K562 (cell line): ENCODE data around the gene UTP25. TPM values are rescaled to one million over a fixed set of nuclear protein-coding genes. Genes with fewer than 3 reads are reported as not detected.
A peak's percentile ranks its signal among the peaks of the same experiment; 100 is the strongest.

ENCODE experiments used
- ATAC-seq: fragments of 200-7000 bp; cut with Tn5 transposase; 3 replicates; pipeline ENCODE4 v1.9.1; 2020; ENCODE audit warnings: moderate library complexity
- BruUV-seq: library from RNA; stranded (reverse); fragments of 400-500 nt; replicated peaks from 2 replicates; lab custom pipeline; 2021; lab: Mats Ljungman, UMichigan
- CTCF ChIA-PET: fragments of 300-600 bp; formaldehyde crosslinking; extraction: SDS; loops from one replicate; lab custom pipeline; 2021; ENCODE audit warnings: low intra/inter-chr PET ratio; lab: Yijun Ruan, JAX
- POLR2A ChIA-PET: fragments of 300-600, 350-650 bp; sonication (Branson Sonifier 250); formaldehyde crosslinking; extraction: SDS; loops from one replicate; lab custom pipeline; 2021; ENCODE audit warnings: antibody characterized with exemption, inconsistent platforms; lab: Yijun Ruan, JAX
- DNase-seq, 4 experiments: peaks; one replicate each; pipeline versions ENCODE4 v3.0.0 to v3.0.0-alpha.2; 2011 to 2018; ENCODE audit warnings: low spot score in 3 of 4, mixed read lengths in 3 of 4; ENCODE audit errors: extremely low read depth in 1 of 4
- FAIRE-seq: peaks from 2 replicates; lab custom pipeline; 2011; peaks lifted over from hg19 to GRCh38; lab: Jason Lieb, UNC
- H2AFZ ChIP-seq: 2 replicates; pipeline ENCODE4 v1.6.0; 2011; ENCODE audit warnings: low read depth, low read length, control low read depth, inconsistent platforms
- H3K27ac ChIP-seq: fragments of 200-600 bp; 3 replicates; pipeline ENCODE4 v1.8.0; 2011; ENCODE audit warnings: low read depth, mild to moderate bottlenecking, control low read depth, inconsistent platforms, low read length, moderate library complexity, mixed read lengths; ENCODE audit errors: extremely low read depth
- H3K27me3 ChIP-seq, 2 experiments: fragments of 300-600 bp in 1 of 2; 2 replicates in 1 of 2; 3 replicates in 1 of 2; pipeline versions ENCODE4 v1.6.0 to v1.8.0; 2011; ENCODE audit warnings: inconsistent platforms in 2 of 2, low read length in 2 of 2, mild to moderate bottlenecking in 1 of 2, mixed read lengths in 1 of 2, moderate library complexity in 1 of 2; ENCODE audit not compliant: control insufficient read depth in 2 of 2, insufficient read depth in 2 of 2
- H3K36me3 ChIP-seq: fragments of 300-600 bp; 3 replicates; pipeline ENCODE4 v1.8.0; 2011; ENCODE audit warnings: mild to moderate bottlenecking, low read length, inconsistent platforms; ENCODE audit not compliant: control insufficient read depth, insufficient read depth
- H3K4me1 ChIP-seq, 2 experiments: fragments of 200-600 bp in 1 of 2; replicated peaks in 1 of 2; 2 replicates in 1 of 2; 3 replicates in 1 of 2; pipeline versions ENCODE4 v1.5.1 to v1.8.0; 2011; ENCODE audit warnings: inconsistent platforms in 2 of 2, low read length in 2 of 2, mild to moderate bottlenecking in 1 of 2, mixed read lengths in 1 of 2, moderate library complexity in 1 of 2; ENCODE audit not compliant: control insufficient read depth in 2 of 2, insufficient read depth in 2 of 2
- H3K4me2 ChIP-seq: 2 replicates; pipeline ENCODE4 v1.6.1; 2011; ENCODE audit warnings: low read length, control low read depth, inconsistent platforms, mixed read lengths; ENCODE audit not compliant: insufficient read depth
- H3K4me3 ChIP-seq: fragments of 200-600 bp; sonication (generic), shearing (Covaris generic); 2 replicates; pipeline ENCODE4 v1.5.1; 2016; ENCODE audit warnings: control low read depth, inconsistent platforms
- H3K79me2 ChIP-seq: fragments of 200-600 bp; 3 replicates; pipeline ENCODE4 v1.8.0; 2011; ENCODE audit warnings: low read length, inconsistent platforms; ENCODE audit not compliant: control insufficient read depth, insufficient read depth
- H3K9ac ChIP-seq, 2 experiments: 2 replicates each; pipeline versions ENCODE4 v1.6.0 to v1.6.1; 2011; ENCODE audit warnings: low read depth in 2 of 2, low read length in 2 of 2, control low read depth in 1 of 2, inconsistent platforms in 1 of 2, mild to moderate bottlenecking in 1 of 2, mixed read lengths in 1 of 2; ENCODE audit not compliant: insufficient read depth in 1 of 2
- H3K9me1 ChIP-seq: one replicate; pipeline ENCODE4 v1.6.0; 2011; ENCODE audit warnings: inconsistent platforms, mild to moderate bottlenecking, low read length, moderate library complexity; ENCODE audit not compliant: control insufficient read depth, insufficient read depth
- H3K9me3 ChIP-seq: replicated peaks from 2 replicates; pipeline ENCODE4 v1.5.1; 2011; ENCODE audit warnings: low read depth, low read length, inconsistent platforms; ENCODE audit not compliant: control insufficient read depth, insufficient read depth
- H4K20me1 ChIP-seq: replicated peaks from 2 replicates; pipeline ENCODE4 v1.6.1; 2011; ENCODE audit warnings: low read length, inconsistent platforms, mixed read lengths; ENCODE audit not compliant: control insufficient read depth, insufficient read depth
- CBFA2T3 ChIP-seq: fragments of 450-650 bp; IDR thresholded peaks from 2 replicates; pipeline ENCODE4 v1.6.1; 2017
- CTCF ChIP-seq, 3 experiments: IDR thresholded peaks in 2 of 3; conservative IDR thresholded peaks in 1 of 3; 2 replicates each; pipeline ENCODE4 v1.5.1; 2011 to 2012; ENCODE audit warnings: low read length in 3 of 3, mild to moderate bottlenecking in 3 of 3, control low read depth in 2 of 3, improper control_type of control experiment in 1 of 3, inconsistent platforms in 1 of 3, low read depth in 1 of 3, mixed read lengths in 1 of 3, moderate library complexity in 1 of 3; ENCODE audit not compliant: insufficient read depth in 2 of 3
- ERF ChIP-seq: fragments of 450-650 bp; formaldehyde crosslinking; IDR thresholded peaks from 2 replicates; pipeline ENCODE4 v1.4.0; 2020; ENCODE audit warnings: mild to moderate bottlenecking, mixed read lengths
- FOXJ2 ChIP-seq: fragments of 200-800 bp; sonication (Bioruptor generic); IDR thresholded peaks from 2 replicates; pipeline ENCODE4 v1.6.1; 2016; ENCODE audit warnings: missing genetic modification characterization, missing compliant biosample characterization
- HDAC6 ChIP-seq: IDR thresholded peaks from 2 replicates; pipeline ENCODE4 v1.6.1; 2012; ENCODE audit warnings: low read depth, mild to moderate bottlenecking, control low read depth, inconsistent platforms, low read length, moderate library complexity
- KLF1 ChIP-seq: fragments of 450-650 bp; IDR thresholded peaks from 2 replicates; pipeline ENCODE4 v1.6.1; 2016; ENCODE audit warnings: missing genetic modification characterization, missing compliant biosample characterization
- NFIC ChIP-seq: fragments of 450-650 bp; IDR thresholded peaks from 2 replicates; pipeline ENCODE4 v1.6.1; 2017; ENCODE audit warnings: mild to moderate bottlenecking, inconsistent platforms
- TAF7 ChIP-seq: fragments of 450-650 bp; IDR thresholded peaks from 2 replicates; pipeline ENCODE4 v1.6.1; 2016; ENCODE audit warnings: missing genetic modification characterization, missing compliant biosample characterization
- TCF7L2 ChIP-seq: fragments of 150-350 bp; IDR thresholded peaks from 2 replicates; pipeline ENCODE4 v1.6.1; 2016; ENCODE audit warnings: low read depth, mild to moderate bottlenecking, low read length, moderate library complexity
- WGBS: fragments of 100-300 bp; shearing (Covaris generic); methylation state at CpG from one replicate; pipeline ENCODE4 v1.1.6; 2016; ENCODE audit warnings: low coverage, mixed read lengths; ENCODE audit not compliant: insufficient coverage; ENCODE audit errors: missing lambda C conversion rate; 5-methylcytosine and 5-hydroxymethylcytosine counted together
- in situ Hi-C: fragments of 300-500 bp; cut with MboI; formaldehyde crosslinking; loops from 4 replicates; pipeline ENCODE4 v1.15.0; 2018; ENCODE audit warnings: inconsistent platforms, mixed read lengths
- intact Hi-C: fragments of 100-400 bp; cut with micrococcal nuclease; formaldehyde crosslinking; loops from 2 replicates; pipeline ENCODE4 v1.14.2; 2022
- polyA plus RNA-seq, 8 experiments: library from polyadenylated mRNA; depleted of rRNA in 4 of 8; stranded (reverse) in 5 of 8; unstranded in 3 of 8; fragments of >200 nt; fragmentation: Nextera tagmentation in 2 of 8; fragmentation: Illumina TruSeq in 1 of 8; extraction: Ambion mirVana in 2 of 8; extraction: Trizol in 1 of 8; gene quantifications; 2 replicates each; pipeline versions ENCODE4 v1.2.1 to v1.2.3, GENCODE V29; 2011 to 2014; ENCODE audit warnings: inconsistent platforms in 1 of 8, missing spikeins in 1 of 8
- total RNA-seq, 7 experiments: library from RNA; depleted of rRNA in 6 of 7; stranded (reverse); fragments of >200 nt in 6 of 7; fragmentation: Illumina TruSeq in 2 of 7; extraction: Trizol in 2 of 7; gene quantifications; 2 replicates each; pipeline versions ENCODE4 v1.2.1 to v1.2.3, GENCODE V29; 2011 to 2021; ENCODE audit warnings: low replicate concordance in 1 of 7

The UTP25 gene
- total and polyA plus RNA-seq, 9 of the 15 experiments (the other 6 are each of a cell fraction or from before 2014, with no cell fraction given) = 5.7 to 17.6 (median 12.0) TPM

- ATAC-seq (no peak), DNase-seq (no peak), FAIRE-seq (no peak)
- no peaks in the 10 kb centered on the region for H3K79me2 ChIP-seq
- H2AFZ ChIP-seq = no peak overlapping the region
- H3K27ac ChIP-seq = no peak overlapping the region
- no peaks in the 10 kb centered on the region for H3K9me3 ChIP-seq
- BruUV-seq = no TSS peak
- TF ChIP-seq CTCF (IDR thresholded peaks at IDR 0.05 in 2 of 3, conservative IDR thresholded peaks at IDR 0.05 in 1 of 3; ENCODE audit: insufficient read depth in 2 of 3, low read depth in 1 of 3, low read length in 3 of 3) (no peak), NFIC (peak; percentile 27; the same call in 1 of the 2 replicates), TCF7L2 (no peak), ERF (no peak), CBFA2T3 (0 out of 2 replicates have a peak, but pooled peaks have one; percentile 16), FOXJ2 (0 out of 2 replicates have a peak, but pooled peaks have one; percentile 63), TAF7 (tag) (no peak), KLF1 (tag) (no peak), HDAC6 (no peak)
- intact Hi-C loops (loop anchor here (5.0 kb wide), 1 partner anchor 281 kb away; no protein-coding TSS in a partner anchor), in situ Hi-C loops (loop anchor here (25.0 kb wide), 1 partner anchor 1276 kb away; the partner anchor contains the start of gene KCNH1)
- POLR2A ChIA-PET = interaction anchor here (0.9 kb wide), 1 partner anchor 33 kb away, joined by 3 read pairs; the partner anchor contains the start of gene UTP25
- no peaks in the 10 kb centered on the region for H3K36me3 ChIP-seq
- H3K9ac ChIP-seq = no peak overlapping the region
- H3K4me3 ChIP-seq = no peak overlapping the region
- H4K20me1 ChIP-seq = no peaks in the 10 kb centered on the region
- H3K27me3 ChIP-seq = peaks cover 2 to 14% of the 10 kb centered on the region in 2 experiments; a peak in 3 of 5 replicates
- CTCF ChIA-PET = interaction anchor here (0.8 to 5.0 kb wide), 2 partner anchors 128 to 449 kb away, joined by 3 to 68 read pairs; no protein-coding TSS in a partner anchor
- no peaks in the 10 kb centered on the region for H3K9me1 ChIP-seq
- H3K4me2 ChIP-seq = no peak overlapping the region
- no peaks in the 10 kb centered on the region for H3K4me1 ChIP-seq
- WGBS = 0% methylated on average over 2 of the region's 2 CpGs
These were observed 33.5 kb downstream of the UTP25 start for GRCh38 chr1:209861242-209861641.
